Urinary bladder (tissue), 4 donors: ENCODE results near the gene BTBD2. TPM values are rescaled to one million over a fixed set of nuclear protein-coding genes. Genes with fewer than 3 reads are reported as not detected.
A peak's percentile ranks its signal among the peaks of the same experiment; 100 is the strongest.

ENCODE experiments used
- DNase-seq: peaks from one replicate; pipeline ENCODE4 v3.0.0-alpha.2; 2015; ENCODE audit errors: extremely low spot score
- H3K27ac ChIP-seq: one replicate; pipeline ENCODE4 v1.5.1; 2013; ENCODE audit warnings: low read depth, mild to moderate bottlenecking, moderate library complexity
- H3K36me3 ChIP-seq: one replicate; pipeline ENCODE4 v1.6.1; 2013; ENCODE audit warnings: mild to moderate bottlenecking, moderate library complexity; ENCODE audit not compliant: insufficient read depth
- H3K4me1 ChIP-seq: one replicate; pipeline ENCODE4 v1.6.1; 2013; ENCODE audit warnings: mild to moderate bottlenecking, moderate library complexity; ENCODE audit not compliant: insufficient read depth
- H3K4me3 ChIP-seq: one replicate; pipeline ENCODE4 v1.5.1; 2013; ENCODE audit warnings: low read depth, low read length
- WGBS: extraction: QIAGEN DNeasy Blood & Tissue Kit; methylation state at CpG from one replicate; pipeline ENCODE4 v1.1.7; 2013; 5-methylcytosine and 5-hydroxymethylcytosine counted together
- polyA plus RNA-seq: library from polyadenylated mRNA; stranded (reverse); fragments of 200-250 nt; gene quantifications from one replicate; pipeline ENCODE4 v1.2.3, GENCODE V29; 2013
- total RNA-seq: library from RNA; depleted of rRNA; stranded (reverse); fragments of >200 nt; gene quantifications from one replicate; pipeline ENCODE4 v1.2.3, GENCODE V29; 2014
- donor health status: healthy with polysubstance abuse.
- donor health status: healthy.

The BTBD2 gene
- total RNA-seq (38.0 TPM), polyA plus RNA-seq (83.0 TPM)

DNA sequence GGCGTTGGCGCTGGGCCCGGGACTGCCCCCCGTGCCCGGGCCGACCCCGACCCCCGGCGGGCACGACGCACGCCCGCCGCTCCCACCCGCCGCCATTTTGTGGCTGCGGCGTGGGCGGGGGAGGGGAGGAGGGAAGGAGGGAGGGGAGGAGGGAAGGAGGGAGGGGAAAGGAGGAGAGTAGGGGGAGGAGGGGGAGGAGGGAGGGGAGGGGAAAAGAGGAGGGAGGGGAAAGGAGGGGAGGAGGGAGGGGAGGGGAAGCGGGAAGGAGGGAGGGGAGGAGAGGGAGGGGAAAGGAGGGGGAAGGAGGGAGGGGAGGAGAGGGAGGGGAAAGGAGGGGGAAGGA lies at the start of gene BTBD2:
Gene BTBD2 (minus strand): TSS at position 107 of the 343 bp plus-strand sequence. CDS start 11 bp downstream, at position 96.
- no peak for DNase-seq
- 1% methylated on average over 20 of the region's 20 CpGs for WGBS

GRCh38 chr19:2064788-2065524 lies 49.4 kb upstream of the BTBD2 start:
- Histone ChIP-seq H3K27ac (no peak overlapping the region), H3K4me3 (no peak overlapping the region), H3K4me1 (no peaks in the 10 kb centered on the region), H3K36me3 (no peaks in the 10 kb centered on the region)
- WGBS, result 54% methylated on average over 38 of the region's 38 CpGs
- no peak for DNase-seq

More for the DNA sequence above, at the start of gene BTBD2:
- H3K36me3 ChIP-seq, result no peaks in the 10 kb centered on the region
- H3K4me3 ChIP-seq, result peak within 1 kb of the TSS; percentile 96
- peak within 1 kb of the TSS; percentile 73 for H3K27ac ChIP-seq
- no peaks in the 10 kb centered on the region for H3K4me1 ChIP-seq

DNA sequence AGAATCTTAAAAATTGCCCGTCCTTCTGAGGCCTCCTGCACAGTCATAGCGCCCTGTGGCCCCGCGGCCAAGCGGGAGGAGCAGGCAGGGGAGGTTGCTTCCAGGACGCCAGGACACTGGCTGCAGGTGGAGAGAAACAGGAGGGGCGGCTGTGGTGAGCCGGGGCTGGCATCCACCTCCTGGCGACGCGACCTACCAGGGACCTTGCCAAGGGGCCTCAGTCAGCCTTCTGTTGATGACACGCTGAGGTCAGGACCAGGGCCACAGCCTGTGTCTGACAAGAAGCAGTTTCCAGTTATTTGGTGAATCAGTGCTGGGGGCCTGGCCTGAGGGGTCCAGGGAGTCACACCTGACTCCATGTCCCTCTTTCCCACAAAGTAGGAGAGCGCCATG lies 48.9 kb upstream of the BTBD2 start:
- Histone ChIP-seq H3K4me3 (no peak overlapping the region), H3K4me1 (peaks cover under 1% of the 10 kb centered on the region), H3K36me3 (no peaks in the 10 kb centered on the region), H3K27ac (no peak overlapping the region)
- WGBS, result 73% methylated on average over 13 of the region's 13 CpGs
- no peak for DNase-seq

GRCh38 chr19:2063824-2064223 lies 48.3 kb upstream of the BTBD2 start:
- Histone ChIP-seq H3K4me3 (no peak overlapping the region), H3K27ac (no peak overlapping the region), H3K4me1 (peaks cover 3% of the 10 kb centered on the region), H3K36me3 (no peaks in the 10 kb centered on the region)
- WGBS, result 83% methylated on average over 8 of the region's 8 CpGs
- no peak for DNase-seq

DNA sequence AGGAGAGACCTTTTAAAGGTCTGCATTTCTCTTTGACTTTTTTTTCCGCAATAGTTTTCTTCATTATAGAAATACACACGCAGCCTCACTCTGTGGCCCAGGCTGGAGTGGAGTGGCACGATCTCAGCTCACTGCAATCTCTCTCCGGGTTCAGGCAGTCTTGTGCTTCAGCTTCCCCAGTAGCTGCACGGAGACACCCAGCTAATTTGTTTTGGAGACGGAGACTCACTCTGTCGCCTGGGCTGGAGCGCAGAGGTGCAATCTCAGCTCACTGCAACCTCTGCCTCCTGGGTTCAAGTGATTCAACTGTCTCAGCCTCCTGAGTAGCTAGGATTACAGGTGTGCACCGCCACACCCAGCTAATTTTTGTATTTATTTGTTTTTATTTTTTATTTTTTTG lies 47.3 kb upstream of the BTBD2 start:
- no peak for DNase-seq
- H3K4me3 ChIP-seq, result no peak overlapping the region
- H3K4me1 ChIP-seq, result peaks cover 4% of the 10 kb centered on the region
- H3K36me3 ChIP-seq, result no peaks in the 10 kb centered on the region
- H3K27ac ChIP-seq, result no peak overlapping the region
- 86% methylated on average over 9 of the region's 9 CpGs for WGBS

DNA sequence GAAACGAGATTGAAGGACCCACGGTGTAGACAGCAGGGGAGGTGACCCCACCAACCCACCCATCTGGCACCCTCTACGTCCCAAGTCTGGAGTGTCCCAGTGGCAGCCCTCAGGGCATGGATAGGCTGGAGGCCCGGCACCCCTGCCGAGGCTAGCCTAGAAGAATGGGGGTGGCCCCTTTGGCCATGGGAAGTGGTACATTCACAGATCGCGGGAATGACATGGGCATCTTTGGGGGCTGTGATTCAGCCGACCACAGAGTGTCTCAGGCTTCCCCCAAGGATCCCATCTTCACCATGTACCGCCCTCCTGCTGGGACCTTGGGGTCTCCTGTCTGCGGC lies 46.8 kb upstream of the BTBD2 start:
- Histone ChIP-seq H3K4me1 (peaks cover 4% of the 10 kb centered on the region), H3K27ac (no peak overlapping the region), H3K36me3 (no peaks in the 10 kb centered on the region), H3K4me3 (peak overlapping the region; percentile 46)
- DNase-seq, result no peak
- WGBS, result 61% methylated on average over 10 of the region's 10 CpGs

GRCh38 chr19:2061495-2062388 lies 46.2 kb upstream of the BTBD2 start:
- Histone ChIP-seq H3K4me3 (peak overlapping the region; percentile 46), H3K36me3 (no peaks in the 10 kb centered on the region), H3K4me1 (peaks cover 6% of the 10 kb centered on the region), H3K27ac (peak overlapping the region; percentile 99)
- WGBS, result 2% methylated on average over 50 of the region's 50 CpGs
- peak; percentile 96 for DNase-seq

- no peaks in the 10 kb centered on the region for H3K36me3 ChIP-seq
- DNase-seq, result no peak
- H3K4me3 ChIP-seq, result peak overlapping the region; percentile 54
- under 1% methylated on average over 55 of the region's 55 CpGs for WGBS
- H3K27ac ChIP-seq, result peak overlapping the region; percentile 99
- peaks cover 6% of the 10 kb centered on the region for H3K4me1 ChIP-seq
These were observed 45.5 kb upstream of the BTBD2 start for GRCh38 chr19:2060884-2061494.

- H3K4me1 ChIP-seq, result peaks cover 6% of the 10 kb centered on the region
- H3K27ac ChIP-seq, result peak overlapping the region; percentile 99
- H3K36me3 ChIP-seq, result no peaks in the 10 kb centered on the region
- 41% methylated on average over 24 of the region's 24 CpGs for WGBS
- H3K4me3 ChIP-seq, result no peak overlapping the region
- no peak for DNase-seq
These were observed 44.1 kb upstream of the BTBD2 start for GRCh38 chr19:2059422-2060201.

GRCh38 chr19:2058570-2059421 lies 43.3 kb upstream of the BTBD2 start:
- DNase-seq, result no peak
- H3K4me1 ChIP-seq, result peaks cover 6% of the 10 kb centered on the region
- no peak overlapping the region for H3K4me3 ChIP-seq
- H3K36me3 ChIP-seq, result no peaks in the 10 kb centered on the region
- peak overlapping the region; percentile 99 for H3K27ac ChIP-seq
- 87% methylated on average over 27 of the region's 27 CpGs for WGBS

DNA sequence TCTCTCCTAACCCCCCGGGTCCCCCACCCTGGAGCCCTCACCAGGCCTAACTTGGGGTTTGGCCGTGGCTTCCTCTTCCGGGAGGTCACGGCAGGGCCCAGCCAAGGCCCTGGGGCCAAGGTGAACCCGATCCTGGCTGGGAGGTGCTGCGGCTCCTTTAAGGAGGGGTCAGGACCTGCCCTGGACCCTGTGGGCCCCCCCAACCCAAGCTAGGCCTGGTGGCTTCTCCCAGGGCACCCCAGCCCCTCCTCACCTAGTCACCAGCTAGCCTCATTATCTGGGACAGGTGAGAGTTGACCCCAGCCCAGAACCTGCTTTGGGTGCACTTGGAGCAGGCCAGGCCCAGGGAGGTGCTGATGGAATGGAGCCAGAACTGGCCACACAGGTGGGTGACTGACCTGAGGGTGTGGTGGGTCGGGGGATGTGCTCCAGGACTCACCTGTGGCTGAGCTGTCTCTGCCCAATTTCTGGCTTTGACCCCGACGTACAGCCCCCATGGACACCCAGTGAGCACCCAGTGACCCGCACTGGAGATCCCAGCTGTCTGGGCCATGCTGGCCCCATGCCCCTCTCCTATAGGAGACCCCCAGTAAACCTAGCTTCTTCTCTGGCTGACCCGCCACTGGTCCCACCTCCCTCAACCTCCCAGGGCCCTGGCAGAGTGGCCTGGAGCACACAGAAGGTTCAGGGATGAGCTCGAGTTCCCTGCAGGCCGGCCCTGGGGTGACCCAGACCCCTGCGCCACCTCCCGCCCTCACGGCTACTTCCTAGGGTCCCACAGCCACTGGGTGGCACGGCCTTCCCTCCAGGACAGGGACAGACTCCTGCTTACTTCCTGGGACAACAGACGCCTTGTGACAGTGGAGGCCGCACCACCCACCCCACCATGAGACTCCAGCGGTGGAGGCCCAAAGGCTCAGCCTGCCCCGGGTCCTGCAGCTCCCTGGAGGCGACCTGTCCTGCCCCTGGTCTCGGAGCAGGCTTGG lies 42.3 kb upstream of the BTBD2 start:
- Histone ChIP-seq H3K4me3 (no peak overlapping the region), H3K36me3 (no peaks in the 10 kb centered on the region), H3K27ac (peak overlapping the region; percentile 68), H3K4me1 (peaks cover 6% of the 10 kb centered on the region)
- WGBS, result 78% methylated on average over 23 of the region's 23 CpGs
- DNase-seq, result no peak

DNA sequence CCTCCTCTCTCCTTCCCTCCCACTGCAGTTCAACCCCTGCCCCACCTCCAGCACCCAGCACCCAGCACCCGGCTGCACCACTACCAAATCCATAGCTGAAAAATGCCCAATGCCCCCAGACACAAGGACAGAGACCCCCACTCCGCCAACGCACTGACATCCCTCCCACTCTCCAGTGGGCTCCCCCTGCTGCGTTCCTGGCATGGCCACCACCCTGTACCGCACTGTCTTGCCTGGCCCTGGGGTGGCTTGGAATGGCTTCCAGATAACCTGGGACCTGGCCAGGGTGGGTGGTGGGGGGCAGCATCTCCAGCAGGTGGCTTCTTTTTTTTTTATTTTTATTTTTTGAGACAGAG lies 41.3 kb upstream of the BTBD2 start:
- H3K4me1 ChIP-seq, result peaks cover 6% of the 10 kb centered on the region
- no peak for DNase-seq
- H3K27ac ChIP-seq, result peak overlapping the region; percentile 86
- H3K4me3 ChIP-seq, result no peak overlapping the region
- no peaks in the 10 kb centered on the region for H3K36me3 ChIP-seq
- 42% methylated on average over 5 of the region's 5 CpGs for WGBS
